ENCODE data around the gene APOBEC2.

- TF ChIP-seq ZSCAN29 (IDR thresholded peaks at IDR 0.05) (no peak), FOXM1 (IDR thresholded peaks at IDR 0.05; ENCODE audit: low read depth) (no peak), FOXM1 (CRISPR knock-in tag; IDR thresholded peaks at IDR 0.05; ENCODE audit: low read depth) (no peak), LARP7 (IDR thresholded peaks at IDR 0.05) (no peak), ZNF253 (CRISPR knock-in tag; conservative IDR thresholded peaks at IDR 0.05) (no peak), ZBTB49 (CRISPR knock-in tag; IDR thresholded peaks at IDR 0.05; ENCODE audit: borderline replicate concordance) (no peak), EHMT2 (IDR thresholded peaks at IDR 0.05) (no peak), ELF1 (tag; IDR thresholded peaks at IDR 0.05) (no peak), SMC3 (conservative IDR thresholded peaks at IDR 0.05; ENCODE audit: insufficient read depth, low read depth, low read length) (no peak), HMG20B (CRISPR knock-in tag; IDR thresholded peaks at IDR 0.05) (no peak), PTTG1 (tag; IDR thresholded peaks at IDR 0.05; ENCODE audit: low read depth) (no peak), JUNB (CRISPR knock-in tag; conservative IDR thresholded peaks at IDR 0.05) (no peak), YY1 (IDR thresholded peaks at IDR 0.05; ENCODE audit: borderline replicate concordance in 1 of 3, control insufficient read depth in 1 of 3, extremely low read depth in 1 of 3, insufficient read depth in 3 of 3, insufficient read length in 1 of 3, insufficient replicate concordance in 2 of 3, low read depth in 1 of 3, low read length in 2 of 3) (no peak)
Measured at GRCh38 chr6:41062056-41062455, 9.1 kb downstream of the APOBEC2 start.

Measured in K562 (cell line).